WTC11 (cell line): Measurements from ENCODE around the gene TNS4. TPM values are rescaled to one million over a fixed set of nuclear protein-coding genes. Genes with fewer than 3 reads are reported as not detected.
A peak's percentile ranks its signal among the peaks of the same experiment; 100 is the strongest.

Experiments
- ATAC-seq: fragments of 200-7000 bp; cut with Tn5 transposase; 2 replicates; pipeline ENCODE4 v1.10.0; 2021; ENCODE audit warnings: mild to moderate bottlenecking, moderate library complexity
- CTCF ChIA-PET: fragments of 300-600 bp; sonication (Branson Sonifier 250); formaldehyde crosslinking; loops from one replicate; lab custom pipeline; 2021; ENCODE audit warnings: antibody characterized with exemption; lab: Charles Lee
- POLR2A ChIA-PET: fragments of 350-600 bp; sonication (Branson Sonifier 250); formaldehyde crosslinking; loops from one replicate; lab custom pipeline; 2021; ENCODE audit warnings: antibody characterized with exemption; lab: Charles Lee
- DNase-seq: peaks from one replicate; pipeline ENCODE4 v3.0.0; 2021; ENCODE audit warnings: low spot score
- H3K27ac Mint-ChIP-seq: 2 replicates; pipeline ENCODE4 v1.8.0; 2021; ENCODE audit warnings: mixed read lengths
- H3K27me3 Mint-ChIP-seq: 2 replicates; pipeline ENCODE4 v1.8.0; 2021; ENCODE audit warnings: low read depth, mild to moderate bottlenecking, moderate library complexity, mixed read lengths
- H3K36me3 Mint-ChIP-seq: 2 replicates; pipeline ENCODE4 v1.8.0; 2021; ENCODE audit warnings: mixed read lengths
- H3K4me1 Mint-ChIP-seq: 2 replicates; pipeline ENCODE4 v1.8.0; 2022; ENCODE audit warnings: mixed read lengths
- H3K4me3 Mint-ChIP-seq: 2 replicates; pipeline ENCODE4 v1.8.0; 2021; ENCODE audit warnings: mild to moderate bottlenecking, moderate library complexity, mixed read lengths
- H3K9me3 Mint-ChIP-seq: 2 replicates; pipeline ENCODE4 v1.8.0; 2021; ENCODE audit warnings: mixed read lengths
- MXD4 ChIP-seq: fragments of 250-450 bp; sonication (Bioruptor Pico); IDR thresholded peaks from 2 replicates; pipeline ENCODE4 v1.8.0; 2021; ENCODE audit warnings: mild to moderate bottlenecking, moderate library complexity, borderline replicate concordance
- SMAD3 ChIP-seq: sonication (generic); formaldehyde crosslinking; IDR thresholded peaks from 2 replicates; pipeline ENCODE4 v1.8.0; 2022; ENCODE audit warnings: missing genetic modification reagents, mild to moderate bottlenecking, borderline replicate concordance
- TEAD4 ChIP-seq: sonication (generic); formaldehyde crosslinking; IDR thresholded peaks from 2 replicates; pipeline ENCODE4 v1.8.0; 2022; ENCODE audit warnings: mild to moderate bottlenecking, missing genetic modification reagents
- ZNF263 ChIP-seq: sonication (generic); formaldehyde crosslinking; IDR thresholded peaks from 2 replicates; pipeline ENCODE4 v1.8.1; 2022; ENCODE audit warnings: low read depth, mild to moderate bottlenecking, moderate library complexity, missing genetic modification reagents
- total RNA-seq: library from RNA; stranded (reverse); gene quantifications from 3 replicates; pipeline ENCODE4 v1.2.3, GENCODE V29; 2021
- TF ChIP-seq, protein P1 (sequence below): fragments of 250-450 bp; sonication (Bioruptor Pico); IDR thresholded peaks from 2 replicates; pipeline ENCODE4 v1.9.0; 2021; ENCODE audit warnings: mild to moderate bottlenecking, borderline replicate concordance
- TF ChIP-seq, protein P2 (sequence below): fragments of 200-600 bp; IDR thresholded peaks from 2 replicates; pipeline ENCODE4 v1.8.0; 2022; ENCODE audit warnings: antibody characterized with exemption
- TF ChIP-seq, protein P3 (sequence below): fragments of 250-450 bp; sonication (Bioruptor Pico); IDR thresholded peaks from 2 replicates; pipeline ENCODE4 v2.1.2; 2022; ENCODE audit warnings: mild to moderate bottlenecking, moderate library complexity
- TF ChIP-seq, protein P4 (sequence below): sonication (generic); formaldehyde crosslinking; IDR thresholded peaks from 2 replicates; pipeline ENCODE4 v1.8.1; 2022; ENCODE audit warnings: low read depth, mild to moderate bottlenecking, moderate library complexity, missing genetic modification reagents, borderline replicate concordance

The TNS4 gene
- total RNA-seq, 1 experiment from 2014 or later: 0.87 TPM

DNA sequence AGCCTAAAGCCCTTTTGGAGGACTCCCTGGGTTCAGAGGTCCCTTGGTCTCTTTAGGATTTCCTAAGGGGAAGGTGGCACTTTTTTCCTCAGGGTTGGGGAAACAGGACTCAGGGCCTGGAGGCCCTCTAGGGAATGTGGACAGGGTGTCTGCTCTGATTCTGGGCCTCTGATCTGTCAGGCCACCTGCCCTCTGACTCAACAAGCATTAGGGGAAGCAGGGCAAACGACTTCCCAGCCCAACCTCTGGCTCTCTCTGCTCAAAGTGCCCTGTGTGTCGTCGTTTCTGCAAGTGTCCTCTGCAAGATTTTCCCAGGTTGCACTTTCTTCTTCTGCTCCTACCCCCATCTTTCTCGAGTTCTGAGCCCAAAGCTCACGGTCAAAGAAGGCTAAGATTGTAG, 64.8 kb downstream of the TNS4 start:
- TF ChIP-seq, protein P1, sequence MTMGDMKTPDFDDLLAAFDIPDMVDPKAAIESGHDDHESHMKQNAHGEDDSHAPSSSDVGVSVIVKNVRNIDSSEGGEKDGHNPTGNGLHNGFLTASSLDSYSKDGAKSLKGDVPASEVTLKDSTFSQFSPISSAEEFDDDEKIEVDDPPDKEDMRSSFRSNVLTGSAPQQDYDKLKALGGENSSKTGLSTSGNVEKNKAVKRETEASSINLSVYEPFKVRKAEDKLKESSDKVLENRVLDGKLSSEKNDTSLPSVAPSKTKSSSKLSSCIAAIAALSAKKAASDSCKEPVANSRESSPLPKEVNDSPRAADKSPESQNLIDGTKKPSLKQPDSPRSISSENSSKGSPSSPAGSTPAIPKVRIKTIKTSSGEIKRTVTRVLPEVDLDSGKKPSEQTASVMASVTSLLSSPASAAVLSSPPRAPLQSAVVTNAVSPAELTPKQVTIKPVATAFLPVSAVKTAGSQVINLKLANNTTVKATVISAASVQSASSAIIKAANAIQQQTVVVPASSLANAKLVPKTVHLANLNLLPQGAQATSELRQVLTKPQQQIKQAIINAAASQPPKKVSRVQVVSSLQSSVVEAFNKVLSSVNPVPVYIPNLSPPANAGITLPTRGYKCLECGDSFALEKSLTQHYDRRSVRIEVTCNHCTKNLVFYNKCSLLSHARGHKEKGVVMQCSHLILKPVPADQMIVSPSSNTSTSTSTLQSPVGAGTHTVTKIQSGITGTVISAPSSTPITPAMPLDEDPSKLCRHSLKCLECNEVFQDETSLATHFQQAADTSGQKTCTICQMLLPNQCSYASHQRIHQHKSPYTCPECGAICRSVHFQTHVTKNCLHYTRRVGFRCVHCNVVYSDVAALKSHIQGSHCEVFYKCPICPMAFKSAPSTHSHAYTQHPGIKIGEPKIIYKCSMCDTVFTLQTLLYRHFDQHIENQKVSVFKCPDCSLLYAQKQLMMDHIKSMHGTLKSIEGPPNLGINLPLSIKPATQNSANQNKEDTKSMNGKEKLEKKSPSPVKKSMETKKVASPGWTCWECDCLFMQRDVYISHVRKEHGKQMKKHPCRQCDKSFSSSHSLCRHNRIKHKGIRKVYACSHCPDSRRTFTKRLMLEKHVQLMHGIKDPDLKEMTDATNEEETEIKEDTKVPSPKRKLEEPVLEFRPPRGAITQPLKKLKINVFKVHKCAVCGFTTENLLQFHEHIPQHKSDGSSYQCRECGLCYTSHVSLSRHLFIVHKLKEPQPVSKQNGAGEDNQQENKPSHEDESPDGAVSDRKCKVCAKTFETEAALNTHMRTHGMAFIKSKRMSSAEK (CRISPR knock-in tag): no peak
- no peak for TF ChIP-seq MXD4 (CRISPR knock-in tag)
- TF ChIP-seq, protein P2, sequence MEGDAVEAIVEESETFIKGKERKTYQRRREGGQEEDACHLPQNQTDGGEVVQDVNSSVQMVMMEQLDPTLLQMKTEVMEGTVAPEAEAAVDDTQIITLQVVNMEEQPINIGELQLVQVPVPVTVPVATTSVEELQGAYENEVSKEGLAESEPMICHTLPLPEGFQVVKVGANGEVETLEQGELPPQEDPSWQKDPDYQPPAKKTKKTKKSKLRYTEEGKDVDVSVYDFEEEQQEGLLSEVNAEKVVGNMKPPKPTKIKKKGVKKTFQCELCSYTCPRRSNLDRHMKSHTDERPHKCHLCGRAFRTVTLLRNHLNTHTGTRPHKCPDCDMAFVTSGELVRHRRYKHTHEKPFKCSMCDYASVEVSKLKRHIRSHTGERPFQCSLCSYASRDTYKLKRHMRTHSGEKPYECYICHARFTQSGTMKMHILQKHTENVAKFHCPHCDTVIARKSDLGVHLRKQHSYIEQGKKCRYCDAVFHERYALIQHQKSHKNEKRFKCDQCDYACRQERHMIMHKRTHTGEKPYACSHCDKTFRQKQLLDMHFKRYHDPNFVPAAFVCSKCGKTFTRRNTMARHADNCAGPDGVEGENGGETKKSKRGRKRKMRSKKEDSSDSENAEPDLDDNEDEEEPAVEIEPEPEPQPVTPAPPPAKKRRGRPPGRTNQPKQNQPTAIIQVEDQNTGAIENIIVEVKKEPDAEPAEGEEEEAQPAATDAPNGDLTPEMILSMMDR: no peak
- TF ChIP-seq, protein P3, sequence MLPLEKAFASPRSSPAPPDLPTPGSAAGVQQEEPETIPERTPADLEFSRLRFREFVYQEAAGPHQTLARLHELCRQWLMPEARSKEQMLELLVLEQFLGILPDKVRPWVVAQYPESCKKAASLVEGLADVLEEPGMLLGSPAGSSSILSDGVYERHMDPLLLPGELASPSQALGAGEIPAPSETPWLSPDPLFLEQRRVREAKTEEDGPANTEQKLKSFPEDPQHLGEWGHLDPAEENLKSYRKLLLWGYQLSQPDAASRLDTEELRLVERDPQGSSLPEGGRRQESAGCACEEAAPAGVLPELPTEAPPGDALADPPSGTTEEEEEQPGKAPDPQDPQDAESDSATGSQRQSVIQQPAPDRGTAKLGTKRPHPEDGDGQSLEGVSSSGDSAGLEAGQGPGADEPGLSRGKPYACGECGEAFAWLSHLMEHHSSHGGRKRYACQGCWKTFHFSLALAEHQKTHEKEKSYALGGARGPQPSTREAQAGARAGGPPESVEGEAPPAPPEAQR: no peak
- TF ChIP-seq TEAD4 (CRISPR knock-in tag): no peak
- no peak for TF ChIP-seq SMAD3 (CRISPR knock-in tag)
- TF ChIP-seq, protein P4, sequence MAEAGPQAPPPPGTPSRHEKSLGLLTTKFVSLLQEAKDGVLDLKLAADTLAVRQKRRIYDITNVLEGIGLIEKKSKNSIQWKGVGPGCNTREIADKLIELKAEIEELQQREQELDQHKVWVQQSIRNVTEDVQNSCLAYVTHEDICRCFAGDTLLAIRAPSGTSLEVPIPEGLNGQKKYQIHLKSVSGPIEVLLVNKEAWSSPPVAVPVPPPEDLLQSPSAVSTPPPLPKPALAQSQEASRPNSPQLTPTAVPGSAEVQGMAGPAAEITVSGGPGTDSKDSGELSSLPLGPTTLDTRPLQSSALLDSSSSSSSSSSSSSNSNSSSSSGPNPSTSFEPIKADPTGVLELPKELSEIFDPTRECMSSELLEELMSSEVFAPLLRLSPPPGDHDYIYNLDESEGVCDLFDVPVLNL (CRISPR knock-in tag): no peak
- H3K4me3 Mint-ChIP-seq: no peak overlapping the region
- CTCF ChIA-PET: interaction anchor here (1.8 to 17.3 kb wide), 4 partner anchors 11 to 39 kb away, joined by 3 to 293 read pairs (median 7); partner anchors contain the start of gene TOP2A
- no peaks in the 10 kb centered on the region for H3K9me3 Mint-ChIP-seq
- H3K36me3 Mint-ChIP-seq: no peaks in the 10 kb centered on the region
- H3K27me3 Mint-ChIP-seq: peaks cover 4% of the 10 kb centered on the region
- ATAC-seq (no peak), DNase-seq (no peak)
- H3K4me1 Mint-ChIP-seq: peaks cover 10% of the 10 kb centered on the region
- POLR2A ChIA-PET: no interaction called here
- no peak overlapping the region for H3K27ac Mint-ChIP-seq

DNA sequence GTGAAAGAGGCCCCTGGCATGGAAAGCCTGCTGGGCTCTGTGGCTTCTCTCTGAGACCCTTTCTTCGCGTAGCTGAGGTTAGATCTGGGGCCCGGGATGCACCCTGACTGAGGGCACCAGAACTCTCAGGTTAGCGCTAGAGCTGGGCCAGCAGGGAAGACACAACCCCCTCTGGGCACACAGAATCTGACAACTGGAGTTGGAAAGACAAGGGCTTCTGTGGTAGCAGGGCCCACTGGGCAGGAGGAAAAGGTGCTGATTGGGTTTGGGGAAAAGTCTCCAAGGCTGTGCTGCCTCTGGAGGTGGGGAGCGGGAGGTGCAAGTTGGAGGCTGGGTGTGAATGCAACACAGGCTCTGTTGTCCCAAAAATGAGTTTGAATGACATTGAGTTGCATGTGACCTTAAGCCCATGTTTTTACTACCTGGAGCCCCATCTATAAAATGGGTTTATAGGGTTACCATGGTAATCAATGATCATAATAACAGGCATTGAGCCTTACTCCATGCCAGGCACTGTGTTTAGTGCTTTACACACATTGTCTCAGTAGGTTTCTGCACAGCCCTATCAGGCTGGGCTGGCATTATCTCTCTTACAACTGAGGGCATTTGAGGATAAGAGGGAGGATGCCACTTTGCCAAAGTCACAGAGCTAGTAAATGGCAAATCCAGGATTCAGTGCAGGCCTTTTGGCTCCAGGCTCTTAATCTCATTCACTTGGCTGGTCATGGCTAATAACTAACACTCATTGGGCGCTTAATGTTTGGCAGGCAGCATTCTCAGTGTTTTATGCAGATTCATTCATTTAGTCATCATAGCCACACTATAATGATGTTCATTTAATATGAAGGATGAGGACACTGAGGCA, 67.6 kb downstream of the TNS4 start:
- Mint-ChIP-seq H3K4me3 (no peak overlapping the region), H3K36me3 (no peaks in the 10 kb centered on the region)
- no peak for TF ChIP-seq ZNF263 (CRISPR knock-in tag)
- TF ChIP-seq, protein P2: peak; percentile 66
- TF ChIP-seq, all 79 proteins: peak for 1
- CTCF ChIA-PET: interaction anchor here (0.6 to 2.5 kb wide), 15 partner anchors 9 to 145 kb away, joined by 3 to 17 read pairs (median 3); partner anchors contain the start of genes IGFBP4 and TOP2A
- H3K9me3 Mint-ChIP-seq: peaks cover 9% of the 10 kb centered on the region; the same call in 1 of the 2 replicates
- H3K27ac Mint-ChIP-seq: no peak overlapping the region
- peak; percentile 75 for DNase-seq
- peak; percentile 98 for ATAC-seq
- H3K4me1 Mint-ChIP-seq: peaks cover 6% of the 10 kb centered on the region
- peaks cover 2% of the 10 kb centered on the region; the same call in 1 of the 2 replicates for H3K27me3 Mint-ChIP-seq
- POLR2A ChIA-PET: no interaction called here
